ENCODE measurements around the gene RASAL2. TPM values are rescaled to one million over a fixed set of nuclear protein-coding genes. Genes with fewer than 3 reads are reported as not detected.

RASAL2 gene
- total RNA-seq, 3 donors from 2014 or later (not counting 1 experiment from before 2014, with no cell fraction given) = 0.16 to 0.23 TPM; not detected in 1

GRCh38 chr1:178494569-178494971 is 400.7 kb downstream of the RASAL2 start:
- intact Hi-C loops (cut with micrococcal nuclease) = no loop called here
- no peaks in the 10 kb centered on the region for H3K36me3 Mint-ChIP-seq
- H3K9me3 Mint-ChIP-seq = no peaks in the 10 kb centered on the region
- no peak overlapping the region for H3K27ac Mint-ChIP-seq
- Histone ChIP-seq H3K9me3 (ENCODE audit: control insufficient read depth, insufficient read depth, low read length) (no peaks in the 10 kb centered on the region), H3K27ac (ENCODE audit: low read length) (no peak overlapping the region), H3K36me3 (ENCODE audit: control insufficient read depth, insufficient read depth, low read length) (no peaks in the 10 kb centered on the region), H3K27me3 (ENCODE audit: control insufficient read depth, insufficient read depth, low read length) (no peaks in the 10 kb centered on the region), H3K4me1 (ENCODE audit: control insufficient read depth, insufficient read depth, low read length) (no peaks in the 10 kb centered on the region), H3K4me3 (ENCODE audit: low read length) (no peak overlapping the region)
- H3K27me3 Mint-ChIP-seq (ENCODE audit: low read depth in 2 of 2) = no peaks in the 10 kb centered on the region
- 95% methylated on average over 13 of the region's 13 CpGs for WGBS (ENCODE audit: insufficient coverage)
- no peak for TF ChIP-seq CTCF (IDR thresholded peaks at IDR 0.05)
- H3K4me1 Mint-ChIP-seq = no peaks in the 10 kb centered on the region
- no peak overlapping the region for H3K4me3 Mint-ChIP-seq
- ATAC-seq = no peak
- no peak for DNase-seq

GRCh38 chr1:178495158-178495557 is 401.3 kb downstream of the RASAL2 start:
- H3K27me3 ChIP-seq (ENCODE audit: control insufficient read depth, insufficient read depth, low read length) = no peaks in the 10 kb centered on the region
- no peaks in the 10 kb centered on the region for H3K4me1 ChIP-seq (ENCODE audit: control insufficient read depth, insufficient read depth, low read length)
- ATAC-seq = no peak
- intact Hi-C loops (cut with micrococcal nuclease) = no loop called here
- H3K9me3 Mint-ChIP-seq = no peaks in the 10 kb centered on the region
- no peak overlapping the region for H3K4me3 Mint-ChIP-seq
- WGBS (ENCODE audit: insufficient coverage) = 91% methylated on average over 1 of the region's 1 CpG
- no peak for DNase-seq
- H3K4me1 Mint-ChIP-seq = no peaks in the 10 kb centered on the region
- H3K36me3 ChIP-seq (ENCODE audit: control insufficient read depth, insufficient read depth, low read length) = no peaks in the 10 kb centered on the region
- H3K4me3 ChIP-seq (ENCODE audit: low read length) = no peak overlapping the region
- H3K27ac ChIP-seq (ENCODE audit: low read length) = no peak overlapping the region
- no peaks in the 10 kb centered on the region for H3K9me3 ChIP-seq (ENCODE audit: control insufficient read depth, insufficient read depth, low read length)
- H3K27me3 Mint-ChIP-seq (ENCODE audit: low read depth in 2 of 2) = no peaks in the 10 kb centered on the region
- H3K36me3 Mint-ChIP-seq = no peaks in the 10 kb centered on the region
- no peak overlapping the region for H3K27ac Mint-ChIP-seq
- TF ChIP-seq CTCF (IDR thresholded peaks at IDR 0.05) = no peak

- intact Hi-C loops (cut with micrococcal nuclease) = no loop called here
Measured at GRCh38 chr1:178495741-178496409, 402.0 kb downstream of the RASAL2 start.

More at GRCh38 chr1:178495741-178496409, 402.0 kb downstream of the RASAL2 start:
- no peaks in the 10 kb centered on the region for H3K36me3 Mint-ChIP-seq
- H3K9me3 Mint-ChIP-seq = no peaks in the 10 kb centered on the region
- H3K4me1 ChIP-seq (ENCODE audit: control insufficient read depth, insufficient read depth, low read length) = no peaks in the 10 kb centered on the region
- no peak for TF ChIP-seq CTCF (IDR thresholded peaks at IDR 0.05)
- 88% methylated on average over 16 of the region's 16 CpGs for WGBS (ENCODE audit: insufficient coverage)
- DNase-seq (no peak), ATAC-seq (no peak)
- H3K4me1 Mint-ChIP-seq = no peaks in the 10 kb centered on the region
- H3K27me3 ChIP-seq (ENCODE audit: control insufficient read depth, insufficient read depth, low read length) = no peaks in the 10 kb centered on the region
- no peak overlapping the region for H3K27ac Mint-ChIP-seq
- H3K27me3 Mint-ChIP-seq (ENCODE audit: low read depth in 2 of 2) = no peaks in the 10 kb centered on the region
- no peaks in the 10 kb centered on the region for H3K36me3 ChIP-seq (ENCODE audit: control insufficient read depth, insufficient read depth, low read length)
- H3K27ac ChIP-seq (ENCODE audit: low read length) = no peak overlapping the region
- H3K4me3 Mint-ChIP-seq = no peak overlapping the region
- no peak overlapping the region for H3K4me3 ChIP-seq (ENCODE audit: low read length)
- no peaks in the 10 kb centered on the region for H3K9me3 ChIP-seq (ENCODE audit: control insufficient read depth, insufficient read depth, low read length)

Data from natural killer cell (primary cell).